Esophagus mucosa (tissue), 1 donor: ENCODE results near the gene NFIX. TPM values are rescaled to one million over a fixed set of nuclear protein-coding genes. Genes with fewer than 3 reads are reported as not detected.

Experiments
- ATAC-seq: fragments of 200-7000 bp; cut with Tn5 transposase; one replicate; pipeline ENCODE4 v1.9.1; 2020
- total RNA-seq: library from RNA; stranded (reverse); gene quantifications from one replicate; pipeline ENCODE4 v1.2.4, GENCODE V29; 2023
- donor health status: DM: yes; HTN: yes; CAD: no.

Gene NFIX
- total RNA-seq, 1 donor from 2014 or later, result 101 TPM

- ATAC-seq, result peak; percentile 70
These were observed 27.8 kb downstream of the NFIX start for GRCh38 chr19:13022859-13023636.

GRCh38 chr19:13023656-13024055 lies 28.4 kb downstream of the NFIX start:
- ATAC-seq, result no peak

GRCh38 chr19:13024126-13024950 lies 29.1 kb downstream of the NFIX start:
- no peak for ATAC-seq

GRCh38 chr19:13024951-13025697 lies 29.8 kb downstream of the NFIX start:
- ATAC-seq, result peak; percentile 16

GRCh38 chr19:13025819-13026456 lies 30.7 kb downstream of the NFIX start:
- no peak for ATAC-seq

- ATAC-seq, result peak; percentile 30
These were observed 31.4 kb downstream of the NFIX start for GRCh38 chr19:13026462-13027370.

GRCh38 chr19:13027557-13027956 lies 32.3 kb downstream of the NFIX start:
- ATAC-seq, result no peak

- ATAC-seq, result no peak
These were observed 32.8 kb downstream of the NFIX start for GRCh38 chr19:13028027-13028426.

- ATAC-seq, result no peak
These were observed 34.1 kb downstream of the NFIX start for GRCh38 chr19:13029301-13029880.

- ATAC-seq, result no peak
These were observed 34.6 kb downstream of the NFIX start for GRCh38 chr19:13029893-13030292.

GRCh38 chr19:13031917-13032623 lies 36.8 kb downstream of the NFIX start:
- ATAC-seq, result peak; percentile 36

GRCh38 chr19:13032837-13033236 lies 37.6 kb downstream of the NFIX start:
- ATAC-seq, result no peak

- ATAC-seq, result no peak
These were observed 38.0 kb downstream of the NFIX start for GRCh38 chr19:13033244-13033643.

GRCh38 chr19:13033819-13034611 lies 38.7 kb downstream of the NFIX start:
- ATAC-seq, result peak; percentile 74

- ATAC-seq, result peak; percentile 39
These were observed 39.4 kb downstream of the NFIX start for GRCh38 chr19:13034636-13035035.

GRCh38 chr19:13035820-13036365 lies 40.6 kb downstream of the NFIX start:
- no peak for ATAC-seq

GRCh38 chr19:13036366-13036976 lies 41.2 kb downstream of the NFIX start:
- peak; percentile 64 for ATAC-seq

- no peak for ATAC-seq
These were observed 41.9 kb downstream of the NFIX start for GRCh38 chr19:13037161-13037560.

GRCh38 chr19:13037731-13038130 lies 42.5 kb downstream of the NFIX start:
- ATAC-seq, result no peak
